HepG2 (cell line): ENCODE data around the gene TRPC4AP. TPM values are rescaled to one million over a fixed set of nuclear protein-coding genes. Genes with fewer than 3 reads are reported as not detected.
A peak's percentile ranks its signal among the peaks of the same experiment; 100 is the strongest.

Experiments used
- ATRX ChIP-seq: sonication (generic); formaldehyde crosslinking; IDR thresholded peaks from 2 replicates; pipeline ENCODE4 v1.4.0; 2020; ENCODE audit warnings: missing genetic modification reagents, borderline replicate concordance
- FOXM1 ChIP-seq: sonication (generic); formaldehyde crosslinking; IDR thresholded peaks from 2 replicates; pipeline ENCODE4 v1.5.0; 2020; ENCODE audit warnings: missing genetic modification reagents
- GLI4 ChIP-seq: sonication (generic); formaldehyde crosslinking; IDR thresholded peaks from 2 replicates; pipeline ENCODE4 v1.5.1; 2020; ENCODE audit warnings: missing genetic modification reagents, mild to moderate bottlenecking, moderate library complexity, borderline replicate concordance
- MIXL1 ChIP-seq: IDR thresholded peaks from 2 replicates; pipeline ENCODE4 v1.6.1; 2016
- NFIB ChIP-seq: sonication (generic); formaldehyde crosslinking; IDR thresholded peaks from 2 replicates; pipeline ENCODE4 v1.9.0; 2021; ENCODE audit warnings: missing genetic modification reagents, mild to moderate bottlenecking, borderline replicate concordance
- SAP130 ChIP-seq: IDR thresholded peaks from 2 replicates; pipeline ENCODE4 v1.6.1; 2016; ENCODE audit warnings: low read depth
- SIN3B ChIP-seq: fragments of 150-350 bp; IDR thresholded peaks from 2 replicates; pipeline ENCODE4 v1.6.1; 2014; ENCODE audit warnings: low read length
- TCF7L2 ChIP-seq: IDR thresholded peaks from 2 replicates; pipeline ENCODE4 v1.6.1; 2011; ENCODE audit warnings: mild to moderate bottlenecking, low read depth, low read length, moderate library complexity
- ZNF264 ChIP-seq: sonication (generic); formaldehyde crosslinking; IDR thresholded peaks from 2 replicates; pipeline ENCODE4 v1.4.0; 2020; ENCODE audit warnings: missing genetic modification reagents
- ZNF30 ChIP-seq: sonication (generic); formaldehyde crosslinking; IDR thresholded peaks from 2 replicates; pipeline ENCODE4 v1.5.0; 2020; ENCODE audit warnings: mild to moderate bottlenecking, missing genetic modification reagents
- ZNF367 ChIP-seq: sonication (generic); formaldehyde crosslinking; IDR thresholded peaks from 2 replicates; pipeline ENCODE4 v1.4.0; 2020; ENCODE audit warnings: missing genetic modification reagents, borderline replicate concordance
- ZNF570 ChIP-seq: sonication (generic); formaldehyde crosslinking; IDR thresholded peaks from 2 replicates; pipeline ENCODE4 v1.4.0; 2020; ENCODE audit warnings: mild to moderate bottlenecking, missing genetic modification reagents, borderline replicate concordance
- ZNF660 ChIP-seq: sonication (generic); formaldehyde crosslinking; IDR thresholded peaks from 2 replicates; pipeline ENCODE4 v1.5.1; 2020; ENCODE audit warnings: mild to moderate bottlenecking, low read depth, missing genetic modification reagents, borderline replicate concordance
- ZNF703 ChIP-seq: sonication (generic); formaldehyde crosslinking; IDR thresholded peaks from 2 replicates; pipeline ENCODE4 v1.5.1; 2020; ENCODE audit warnings: missing genetic modification reagents, mild to moderate bottlenecking, moderate library complexity, borderline replicate concordance
- ZNF747 ChIP-seq: sonication (generic); formaldehyde crosslinking; IDR thresholded peaks from 2 replicates; pipeline ENCODE4 v1.8.1; 2023; ENCODE audit warnings: missing genetic modification reagents, mild to moderate bottlenecking, borderline replicate concordance
- polyA plus RNA-seq, 8 experiments: library from polyadenylated mRNA; depleted of rRNA in 3 of 8; stranded (reverse) in 7 of 8; unstranded in 1 of 8; fragments of >200 nt; fragmentation: Illumina TruSeq in 4 of 8; extraction: Trizol in 4 of 8; gene quantifications; 2 replicates each; pipeline versions ENCODE4 v1.2.1 to v1.2.3, GENCODE V29; 2011 to 2016; ENCODE audit warnings: low read depth in 4 of 8, missing spikeins in 1 of 8, mixed read lengths in 1 of 8; ENCODE audit not compliant: insufficient read depth in 1 of 8
- total RNA-seq, 5 experiments: library from RNA; depleted of rRNA; stranded (reverse); fragments of >200 nt; fragmentation: Illumina TruSeq; extraction: Trizol; gene quantifications; 2 replicates each; pipeline ENCODE4 v1.2.3, GENCODE V29; 2016; ENCODE audit warnings: low read depth in 1 of 5
- TF ChIP-seq, protein P1 (sequence below): sonication (generic); formaldehyde crosslinking; IDR thresholded peaks from 2 replicates; pipeline ENCODE4 v1.4.0; 2020; ENCODE audit warnings: low read depth, mild to moderate bottlenecking, missing genetic modification reagents
- TF ChIP-seq, protein P2 (sequence below): sonication (generic); formaldehyde crosslinking; IDR thresholded peaks from 2 replicates; pipeline ENCODE4 v1.5.0; 2020; ENCODE audit warnings: mild to moderate bottlenecking, missing genetic modification reagents
- TF ChIP-seq, protein P3 (sequence below): sonication (generic); formaldehyde crosslinking; IDR thresholded peaks from 2 replicates; pipeline ENCODE4 v1.4.0; 2020; ENCODE audit warnings: missing genetic modification reagents, mild to moderate bottlenecking, borderline replicate concordance
- TF ChIP-seq, protein P4 (sequence below): sonication (generic); formaldehyde crosslinking; IDR thresholded peaks from 2 replicates; pipeline ENCODE4 v1.4.0; 2020; ENCODE audit warnings: missing genetic modification reagents; ENCODE audit errors: not compliant biosample characterization
- TF ChIP-seq, protein P5 (sequence below): sonication (generic); formaldehyde crosslinking; IDR thresholded peaks from 2 replicates; pipeline ENCODE4 v1.8.1; 2023; ENCODE audit warnings: mild to moderate bottlenecking, moderate library complexity, missing genetic modification reagents

TRPC4AP gene
- total and polyA plus RNA-seq, 2 of the 13 experiments (the other 11 are each of a cell fraction or from before 2014, with no cell fraction given) = 136 to 137 TPM

DNA sequence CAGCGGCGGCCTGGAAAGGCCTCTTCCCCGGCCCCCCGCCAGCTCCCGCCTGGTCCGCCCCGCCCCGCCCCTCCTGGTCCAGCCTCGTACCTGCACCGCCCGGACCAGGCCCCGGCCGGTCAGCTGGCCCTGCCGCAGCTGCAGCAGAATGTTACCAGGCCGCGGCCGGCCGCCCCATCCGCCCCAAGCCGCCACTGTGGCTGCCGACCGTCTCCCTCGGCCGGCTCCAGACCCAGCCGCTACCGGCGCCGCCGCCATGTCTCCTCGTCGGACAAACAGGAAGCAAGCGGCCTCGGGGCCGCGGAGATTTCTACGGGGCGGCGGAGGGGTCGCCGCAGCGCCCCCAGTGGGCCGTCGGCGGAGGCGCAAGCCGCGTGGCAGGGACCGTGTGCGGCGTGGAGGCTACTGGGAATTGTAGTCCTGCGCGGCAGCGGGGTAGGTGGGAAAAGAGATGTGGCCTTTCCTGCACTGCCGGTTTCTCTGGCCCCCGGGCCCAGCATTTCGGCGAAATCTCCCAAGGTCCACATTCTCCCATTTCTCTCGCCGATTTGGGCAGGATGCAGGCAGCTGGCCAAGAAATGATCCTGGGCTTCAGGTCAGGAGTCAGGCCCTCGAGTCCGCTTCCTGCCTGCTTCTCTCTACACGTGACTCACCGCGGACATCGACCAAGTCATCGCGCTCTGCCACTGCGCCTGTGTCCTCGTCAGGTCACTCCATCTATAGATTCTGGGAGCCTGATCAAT lies at the start of gene TRPC4AP (continued):
- no peak for TF ChIP-seq NFIB (CRISPR knock-in tag)
- TF ChIP-seq GLI4 (CRISPR knock-in tag) = peak; percentile 98; the same call in 1 of the 2 replicates
- no peak for TF ChIP-seq TCF7L2
- TF ChIP-seq, protein P1, sequence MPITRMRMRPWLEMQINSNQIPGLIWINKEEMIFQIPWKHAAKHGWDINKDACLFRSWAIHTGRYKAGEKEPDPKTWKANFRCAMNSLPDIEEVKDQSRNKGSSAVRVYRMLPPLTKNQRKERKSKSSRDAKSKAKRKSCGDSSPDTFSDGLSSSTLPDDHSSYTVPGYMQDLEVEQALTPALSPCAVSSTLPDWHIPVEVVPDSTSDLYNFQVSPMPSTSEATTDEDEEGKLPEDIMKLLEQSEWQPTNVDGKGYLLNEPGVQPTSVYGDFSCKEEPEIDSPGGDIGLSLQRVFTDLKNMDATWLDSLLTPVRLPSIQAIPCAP = peak; percentile 93
- TF ChIP-seq ZNF367 (CRISPR knock-in tag) = peak; percentile 87; the same call in 1 of the 2 replicates
- peak; percentile 97 for TF ChIP-seq ZNF30
- TF ChIP-seq ZNF660 = no peak
- TF ChIP-seq SAP130 (CRISPR knock-in tag) = peak; percentile 94
- TF ChIP-seq SIN3B = peak; percentile 70; the same call in 1 of the 2 replicates
- peak; percentile 83; the same call in 1 of the 2 replicates for TF ChIP-seq ZNF703 (CRISPR knock-in tag)
- TF ChIP-seq, protein P2, sequence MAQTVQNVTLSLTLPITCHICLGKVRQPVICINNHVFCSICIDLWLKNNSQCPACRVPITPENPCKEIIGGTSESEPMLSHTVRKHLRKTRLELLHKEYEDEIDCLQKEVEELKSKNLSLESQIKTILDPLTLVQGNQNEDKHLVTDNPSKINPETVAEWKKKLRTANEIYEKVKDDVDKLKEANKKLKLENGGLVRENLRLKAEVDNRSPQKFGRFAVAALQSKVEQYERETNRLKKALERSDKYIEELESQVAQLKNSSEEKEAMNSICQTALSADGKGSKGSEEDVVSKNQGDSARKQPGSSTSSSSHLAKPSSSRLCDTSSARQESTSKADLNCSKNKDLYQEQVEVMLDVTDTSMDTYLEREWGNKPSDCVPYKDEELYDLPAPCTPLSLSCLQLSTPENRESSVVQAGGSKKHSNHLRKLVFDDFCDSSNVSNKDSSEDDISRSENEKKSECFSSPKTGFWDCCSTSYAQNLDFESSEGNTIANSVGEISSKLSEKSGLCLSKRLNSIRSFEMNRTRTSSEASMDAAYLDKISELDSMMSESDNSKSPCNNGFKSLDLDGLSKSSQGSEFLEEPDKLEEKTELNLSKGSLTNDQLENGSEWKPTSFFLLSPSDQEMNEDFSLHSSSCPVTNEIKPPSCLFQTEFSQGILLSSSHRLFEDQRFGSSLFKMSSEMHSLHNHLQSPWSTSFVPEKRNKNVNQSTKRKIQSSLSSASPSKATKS (CRISPR knock-in tag) = 0 out of 2 replicates have a peak, but pooled peaks have one; percentile 58
- TF ChIP-seq, protein P3, sequence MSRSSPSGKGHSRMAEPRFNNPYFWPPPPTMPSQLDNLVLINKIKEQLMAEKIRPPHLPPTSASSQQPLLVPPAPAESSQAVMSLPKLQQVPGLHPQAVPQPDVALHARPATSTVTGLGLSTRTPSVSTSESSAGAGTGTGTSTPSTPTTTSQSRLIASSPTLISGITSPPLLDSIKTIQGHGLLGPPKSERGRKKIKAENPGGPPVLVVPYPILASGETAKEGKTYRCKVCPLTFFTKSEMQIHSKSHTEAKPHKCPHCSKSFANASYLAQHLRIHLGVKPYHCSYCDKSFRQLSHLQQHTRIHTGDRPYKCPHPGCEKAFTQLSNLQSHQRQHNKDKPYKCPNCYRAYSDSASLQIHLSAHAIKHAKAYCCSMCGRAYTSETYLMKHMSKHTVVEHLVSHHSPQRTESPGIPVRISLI (CRISPR knock-in tag) = no peak
- TF ChIP-seq ZNF747 (CRISPR knock-in tag) = peak; percentile 99
- 0 out of 2 replicates have a peak, but pooled peaks have one; percentile 91 for TF ChIP-seq ZNF570 (CRISPR knock-in tag)
- peak; percentile 91; the same call in 1 of the 2 replicates for TF ChIP-seq ATRX (CRISPR knock-in tag)
- TF ChIP-seq, protein P4, sequence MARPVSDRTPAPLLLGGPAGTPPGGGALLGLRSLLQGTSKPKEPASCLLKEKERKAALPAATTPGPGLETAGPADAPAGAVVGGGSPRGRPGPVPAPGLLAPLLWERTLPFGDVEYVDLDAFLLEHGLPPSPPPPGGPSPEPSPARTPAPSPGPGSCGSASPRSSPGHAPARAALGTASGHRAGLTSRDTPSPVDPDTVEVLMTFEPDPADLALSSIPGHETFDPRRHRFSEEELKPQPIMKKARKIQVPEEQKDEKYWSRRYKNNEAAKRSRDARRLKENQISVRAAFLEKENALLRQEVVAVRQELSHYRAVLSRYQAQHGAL (CRISPR knock-in tag) = peak; percentile 78
- peak; percentile 78 for TF ChIP-seq FOXM1 (CRISPR knock-in tag)
- TF ChIP-seq ZNF264 (CRISPR knock-in tag) = peak; percentile 94
- TF ChIP-seq, protein P5, sequence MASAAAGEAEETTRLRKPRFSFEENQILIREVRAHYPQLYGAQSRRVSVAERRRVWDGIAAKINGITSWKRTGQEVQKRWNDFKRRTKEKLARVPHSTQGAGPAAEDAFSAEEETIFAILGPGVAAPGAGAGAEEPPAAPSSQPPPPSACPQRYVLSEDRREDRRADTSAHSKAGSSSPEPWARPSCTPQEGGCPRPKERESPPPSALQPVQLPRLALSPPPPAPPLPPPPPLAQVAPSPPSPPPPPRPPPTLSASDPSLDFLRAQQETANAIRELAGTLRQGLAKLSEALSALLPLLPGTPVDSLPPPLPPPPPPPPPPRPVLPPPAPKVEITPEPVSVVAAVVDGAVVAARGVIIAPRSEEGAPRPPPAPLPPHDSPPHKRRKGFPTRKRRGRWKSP = peak; percentile 70
- peak; percentile 14; the same call in 1 of the 2 replicates for TF ChIP-seq MIXL1 (CRISPR knock-in tag)
